C4-2B (cell line): Measurements from ENCODE around the gene FOXN3.
"Not testable (repeated sequence)": the region's sequence is repeated elsewhere in the genome, so short reads cannot be mapped to it uniquely, and the experiment has no call there.

Source experiments
- H3K27ac ChIP-seq: fragments of 450-650 bp; 2 replicates; pipeline ENCODE4 v1.5.1; 2017
- ZFX ChIP-seq: fragments of 450-650 bp; IDR thresholded peaks from 2 replicates; pipeline ENCODE4 v1.6.1; 2017
- TF ChIP-seq, protein P1 (sequence below): fragments of 450-650 bp; conservative IDR thresholded peaks from 2 replicates; pipeline ENCODE4 v1.5.1; 2017; ENCODE audit warnings: mild to moderate bottlenecking

Gene FOXN3

DNA sequence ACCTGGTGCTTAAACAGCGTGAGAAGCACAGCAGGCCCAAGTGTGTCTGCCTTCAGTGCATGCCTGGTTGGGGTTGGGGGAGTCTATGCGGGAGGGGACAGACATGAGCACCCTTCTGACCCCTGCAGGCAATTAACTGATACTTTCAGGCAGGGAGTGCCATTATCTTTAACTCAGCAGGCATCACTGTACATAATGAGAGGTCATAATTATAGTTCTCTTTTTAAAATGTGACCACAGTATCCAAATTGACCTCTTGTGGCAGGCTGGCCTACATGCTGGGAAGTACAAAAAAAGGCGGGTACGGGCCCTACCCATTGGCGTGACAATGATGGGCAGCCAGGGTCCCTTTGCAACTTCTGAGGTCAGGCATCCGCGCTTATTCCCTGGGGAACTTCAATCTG, 209.1 kb downstream of the FOXN3 start:
- H3K27ac ChIP-seq, result no peak overlapping the region
- TF ChIP-seq, protein P1, sequence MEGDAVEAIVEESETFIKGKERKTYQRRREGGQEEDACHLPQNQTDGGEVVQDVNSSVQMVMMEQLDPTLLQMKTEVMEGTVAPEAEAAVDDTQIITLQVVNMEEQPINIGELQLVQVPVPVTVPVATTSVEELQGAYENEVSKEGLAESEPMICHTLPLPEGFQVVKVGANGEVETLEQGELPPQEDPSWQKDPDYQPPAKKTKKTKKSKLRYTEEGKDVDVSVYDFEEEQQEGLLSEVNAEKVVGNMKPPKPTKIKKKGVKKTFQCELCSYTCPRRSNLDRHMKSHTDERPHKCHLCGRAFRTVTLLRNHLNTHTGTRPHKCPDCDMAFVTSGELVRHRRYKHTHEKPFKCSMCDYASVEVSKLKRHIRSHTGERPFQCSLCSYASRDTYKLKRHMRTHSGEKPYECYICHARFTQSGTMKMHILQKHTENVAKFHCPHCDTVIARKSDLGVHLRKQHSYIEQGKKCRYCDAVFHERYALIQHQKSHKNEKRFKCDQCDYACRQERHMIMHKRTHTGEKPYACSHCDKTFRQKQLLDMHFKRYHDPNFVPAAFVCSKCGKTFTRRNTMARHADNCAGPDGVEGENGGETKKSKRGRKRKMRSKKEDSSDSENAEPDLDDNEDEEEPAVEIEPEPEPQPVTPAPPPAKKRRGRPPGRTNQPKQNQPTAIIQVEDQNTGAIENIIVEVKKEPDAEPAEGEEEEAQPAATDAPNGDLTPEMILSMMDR, result no peak
- TF ChIP-seq ZFX, result no peak

- no peak overlapping the region for H3K27ac ChIP-seq
- TF ChIP-seq, protein P1, result no peak
- no peak for TF ChIP-seq ZFX
These were observed 210.5 kb downstream of the FOXN3 start for GRCh38 chr14:89206389-89207031.

- H3K27ac ChIP-seq, result no peak overlapping the region
- TF ChIP-seq, protein P1, result no peak
- no peak for TF ChIP-seq ZFX
These were observed 211.8 kb downstream of the FOXN3 start for GRCh38 chr14:89205137-89205740.

DNA sequence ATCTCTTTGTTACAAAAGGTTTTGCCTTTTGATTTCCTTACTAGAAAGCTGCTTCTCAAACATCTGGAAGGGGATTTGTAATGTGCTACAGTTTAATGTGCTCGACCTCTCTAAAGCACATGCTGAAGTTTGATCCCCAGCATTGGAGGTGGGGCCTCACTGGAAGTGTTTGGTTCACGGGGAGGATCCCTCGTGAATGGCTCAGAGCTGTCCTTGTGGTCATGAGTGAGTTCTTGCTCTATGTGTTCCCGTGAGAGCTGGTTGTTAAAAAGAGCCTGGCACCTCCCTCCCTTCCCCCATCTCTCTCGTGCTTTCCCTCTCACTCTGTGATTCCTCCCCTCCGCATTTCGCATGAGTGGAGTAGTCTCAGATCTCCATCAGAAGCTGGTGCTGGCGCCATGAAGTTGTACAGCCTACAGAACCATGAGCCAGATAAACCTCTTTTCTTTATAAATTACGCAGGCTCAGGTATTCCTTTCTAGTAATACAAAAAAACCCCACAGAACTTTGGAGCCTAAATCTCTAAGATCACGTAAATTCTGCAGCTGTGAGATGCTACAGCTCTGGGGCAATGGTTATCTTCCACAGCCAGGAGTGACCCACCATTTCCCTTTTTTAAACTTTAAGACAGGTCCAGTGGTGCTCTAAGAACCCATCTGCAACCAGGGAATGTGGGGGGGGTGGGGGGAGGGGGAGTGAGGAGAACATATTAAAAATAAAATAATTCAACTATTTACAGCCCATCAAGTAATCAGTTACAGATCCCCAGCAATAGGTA, 214.4 kb downstream of the FOXN3 start:
- TF ChIP-seq, protein P1, result no peak
- no peak for TF ChIP-seq ZFX
- no peak overlapping the region for H3K27ac ChIP-seq

GRCh38 chr14:89201645-89202044, 215.4 kb downstream of the FOXN3 start:
- H3K27ac ChIP-seq, result no peak overlapping the region
- TF ChIP-seq, protein P1, result no peak
- no peak for TF ChIP-seq ZFX

- not testable (repeated sequence) for H3K27ac ChIP-seq
These were observed 217.7 kb downstream of the FOXN3 start for GRCh38 chr14:89199357-89199756.

GRCh38 chr14:89198544-89199329, 218.3 kb downstream of the FOXN3 start:
- H3K27ac ChIP-seq, result no peak overlapping the region
- no peak for TF ChIP-seq ZFX
- TF ChIP-seq, protein P1, result no peak
